Hematopoietic multipotent progenitor cell treated with erythropoietin and hydrocortisone succinate and interleukin-3 and kit ligand, for 17 days (in vitro differentiated cells): ENCODE results near the gene GPC6.

Source experiments
- DNase-seq: peaks from one replicate; pipeline ENCODE4 v3.0.0-alpha.2; 2015; ENCODE audit warnings: low spot score

Gene GPC6

GRCh38 chr13:94210816-94211215 lies 984.2 kb downstream of the GPC6 start:
- DNase-seq: no peak

DNA sequence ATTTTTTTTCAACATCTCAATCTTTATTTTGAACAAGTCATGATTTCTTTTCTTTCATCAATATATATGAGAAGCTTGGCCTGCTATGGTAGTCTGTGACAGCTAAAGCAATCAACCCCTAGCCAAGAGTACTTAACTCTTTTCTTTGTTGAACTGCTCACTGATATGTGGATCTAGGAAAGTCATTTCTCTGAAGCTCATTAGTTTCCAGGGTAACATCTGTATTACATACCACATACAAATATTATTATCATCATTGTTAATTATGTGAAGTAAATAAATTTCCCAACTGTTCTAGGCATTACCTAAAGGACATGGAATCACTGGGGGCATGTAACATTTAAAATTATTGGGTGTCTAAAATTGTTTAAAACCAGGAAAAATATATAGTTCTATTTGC lies 985.6 kb downstream of the GPC6 start:
- DNase-seq: no peak

DNA sequence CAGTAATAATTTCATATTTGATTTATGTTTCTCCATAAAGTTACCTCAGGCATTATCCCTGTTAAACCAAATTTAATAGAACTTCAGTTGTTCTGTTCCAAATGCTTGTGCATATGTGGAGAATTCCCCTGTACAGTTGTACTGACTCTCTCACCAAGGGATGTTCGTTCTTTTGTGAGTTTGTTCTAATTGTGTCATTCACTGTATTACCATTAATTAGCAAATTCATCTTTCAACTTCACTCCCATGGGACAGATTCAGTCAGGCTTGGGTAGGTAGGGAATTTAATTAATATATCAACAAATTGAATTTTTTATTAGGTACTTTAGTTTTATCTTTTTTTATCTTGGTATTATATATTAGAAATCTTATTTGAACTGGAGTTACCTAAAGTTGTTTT lies 987.5 kb downstream of the GPC6 start:
- DNase-seq: no peak

DNA sequence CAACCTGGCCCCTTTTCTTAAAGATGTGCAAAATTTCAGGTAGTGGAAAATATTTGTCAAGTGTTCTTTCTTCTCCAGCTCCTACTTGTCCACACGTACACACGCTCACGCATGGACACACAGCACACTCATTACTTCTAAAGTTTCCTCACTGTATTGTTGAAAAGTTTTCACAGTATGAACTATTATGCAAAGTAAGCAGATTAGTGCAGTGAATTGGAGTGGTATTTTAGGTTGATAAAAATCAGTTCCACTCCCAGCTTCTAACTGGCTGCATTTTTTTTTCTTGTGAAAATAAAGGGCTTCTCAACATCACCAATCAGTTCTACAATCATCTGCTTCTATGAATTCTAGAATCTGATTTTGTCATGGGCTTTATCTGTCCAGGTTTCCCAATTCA lies 988.4 kb downstream of the GPC6 start:
- DNase-seq: no peak

DNA sequence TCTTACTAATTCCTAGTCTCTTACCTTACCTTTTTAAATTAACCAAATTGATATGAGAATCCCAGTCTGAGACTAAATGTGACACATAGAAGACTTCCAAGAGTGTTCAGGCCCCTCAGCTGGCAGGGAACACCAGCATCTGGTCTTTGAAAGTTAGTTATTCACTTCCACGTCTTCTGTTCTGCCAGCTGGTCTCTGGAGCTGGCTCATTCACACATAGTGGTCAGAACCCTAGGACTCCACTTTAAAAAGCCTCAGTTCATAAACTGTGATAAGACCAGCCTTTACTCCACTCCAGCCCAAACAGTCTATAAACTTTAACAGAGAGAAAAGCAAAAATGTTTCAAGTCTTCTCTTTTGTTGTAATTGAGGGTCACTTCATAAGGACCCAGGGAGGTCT lies 989.9 kb downstream of the GPC6 start:
- no peak for DNase-seq

- DNase-seq: no peak
These were observed 990.8 kb downstream of the GPC6 start for GRCh38 chr13:94217370-94217769.

DNA sequence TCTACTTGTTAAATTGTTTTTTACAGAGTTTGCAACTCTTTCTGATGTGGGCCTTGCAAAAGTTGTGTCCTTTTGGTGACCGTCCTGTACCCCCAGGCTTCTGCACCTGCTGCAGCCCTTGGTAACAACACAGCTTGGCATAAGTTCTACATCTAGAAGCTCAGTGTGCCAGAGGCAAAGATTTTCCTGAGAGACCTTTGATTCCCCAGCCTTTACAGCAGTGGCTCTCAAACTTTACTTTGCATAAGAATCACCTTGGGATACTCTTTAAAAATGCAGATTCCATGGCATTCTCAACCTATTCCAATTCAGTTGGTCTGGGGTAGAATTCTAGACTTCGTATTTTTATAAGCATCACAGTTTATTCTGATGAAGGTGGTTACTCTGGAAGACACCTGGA lies 991.9 kb downstream of the GPC6 start:
- DNase-seq: no peak

GRCh38 chr13:94218951-94219350 lies 992.3 kb downstream of the GPC6 start:
- no peak for DNase-seq

DNA sequence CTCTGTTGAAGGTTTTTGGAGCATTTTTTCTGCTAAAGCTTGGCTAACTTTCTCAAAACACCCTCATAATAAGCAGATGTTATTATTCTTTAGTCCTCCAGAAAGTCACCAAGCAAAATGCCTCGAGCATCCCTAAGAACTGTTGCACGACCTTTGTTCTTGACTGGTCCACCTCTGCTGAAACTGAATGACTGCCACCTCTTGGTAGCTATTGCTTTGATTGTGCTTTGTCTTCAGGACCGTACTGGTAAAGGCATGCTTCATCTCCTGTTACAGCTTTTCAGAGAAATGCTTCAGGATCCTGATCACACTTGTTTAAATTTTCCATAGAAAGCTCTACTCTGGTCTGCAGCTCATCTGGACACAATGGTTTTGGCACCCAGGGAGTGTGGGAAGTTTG lies 998.1 kb downstream of the GPC6 start:
- no peak for DNase-seq

GRCh38 chr13:94227255-94227879 lies 1000.8 kb downstream of the GPC6 start:
- no peak for DNase-seq

DNA sequence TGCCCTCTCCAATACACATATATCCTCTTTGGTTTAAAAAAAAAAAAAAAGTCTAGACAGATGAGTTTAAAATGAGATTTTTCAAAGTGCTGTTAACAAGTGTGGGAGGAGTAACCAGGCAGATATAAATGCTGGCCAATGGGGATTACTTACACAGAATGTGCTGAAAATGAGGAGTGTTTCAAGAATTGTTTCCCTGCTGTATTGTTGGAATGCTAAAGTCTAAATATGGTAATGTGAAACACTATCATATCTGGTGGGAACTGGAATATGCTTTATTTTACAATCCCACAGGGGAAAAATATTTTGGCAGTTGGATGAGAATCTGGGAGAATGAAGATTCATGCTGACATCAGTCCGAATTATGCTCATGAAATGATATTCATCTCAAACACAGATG lies 1002.2 kb downstream of the GPC6 start:
- DNase-seq: no peak

GRCh38 chr13:94232161-94232950 lies 1005.7 kb downstream of the GPC6 start:
- no peak for DNase-seq

DNA sequence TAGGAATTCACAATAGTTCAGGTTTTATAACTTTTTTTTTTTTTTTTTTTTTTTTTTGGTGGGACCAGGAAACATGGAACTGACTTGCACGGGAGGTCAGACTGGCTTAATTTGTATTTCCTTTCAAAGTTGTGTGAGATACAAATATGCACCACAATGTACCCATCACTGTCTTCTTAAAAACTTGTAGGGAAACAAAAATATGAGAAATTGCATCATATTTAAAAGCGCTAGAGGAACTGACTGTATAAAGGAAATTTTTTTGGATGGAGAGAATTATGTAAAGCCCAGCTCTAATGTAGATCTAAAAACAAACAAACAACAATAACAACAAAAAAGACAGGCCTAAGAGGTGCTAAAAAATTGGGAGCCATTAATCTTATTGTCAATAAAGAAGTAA lies 1006.3 kb downstream of the GPC6 start:
- DNase-seq: no peak

DNA sequence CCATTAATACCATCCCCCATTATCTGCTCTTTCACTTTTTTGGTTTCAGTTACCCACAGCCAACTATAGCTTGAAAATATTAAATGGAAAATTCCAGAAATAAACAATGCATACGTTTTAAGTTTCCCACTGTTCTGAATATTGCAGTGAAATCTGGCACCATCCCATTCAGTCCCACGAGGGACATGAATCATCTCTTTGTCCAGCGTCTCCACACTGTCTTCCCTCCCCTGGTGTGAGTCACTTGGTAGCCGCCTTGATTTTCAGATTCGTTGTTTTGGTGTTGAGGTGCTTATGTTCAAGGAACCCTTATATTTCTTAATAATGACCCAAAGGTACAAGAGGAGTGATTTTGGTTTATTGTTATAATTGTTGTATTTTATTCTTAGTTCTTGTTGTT lies 1006.8 kb downstream of the GPC6 start:
- no peak for DNase-seq

DNA sequence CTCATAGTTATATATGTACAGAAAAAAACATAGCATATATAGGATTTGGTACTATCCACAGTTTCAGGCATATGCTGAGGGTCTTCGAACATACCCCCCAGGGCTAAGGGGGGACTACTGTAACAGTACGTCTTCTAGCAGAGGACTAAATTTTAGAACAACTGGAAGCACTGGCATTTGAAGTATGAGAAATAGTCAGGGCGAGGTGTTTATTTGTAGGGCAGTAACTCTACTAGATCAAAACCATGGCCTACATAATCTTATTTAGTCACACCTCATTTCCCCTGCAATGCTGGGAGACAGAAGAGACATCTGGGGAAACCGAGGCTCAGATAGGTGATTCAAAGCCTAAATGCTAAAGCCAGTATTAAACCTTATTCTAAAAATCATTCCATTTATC lies 1007.2 kb downstream of the GPC6 start:
- no peak for DNase-seq

DNA sequence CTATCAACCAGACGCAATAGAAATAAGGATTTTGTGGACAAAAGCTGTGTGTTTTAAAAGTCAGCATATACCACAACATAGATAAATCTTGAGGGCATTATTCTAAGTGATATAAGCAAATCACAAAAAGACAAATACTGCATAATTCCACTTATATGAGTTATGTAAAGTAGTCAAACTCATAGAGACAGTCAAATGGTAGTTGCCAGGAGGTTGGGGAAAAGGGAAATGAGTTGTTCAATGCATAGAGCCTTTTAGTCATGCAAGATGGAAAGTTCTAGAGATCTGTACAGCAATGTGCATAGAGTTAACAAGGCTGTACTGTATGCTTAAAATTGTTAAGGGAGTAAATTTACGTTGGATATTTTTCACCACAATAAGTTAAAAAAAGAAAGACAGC lies 1008.1 kb downstream of the GPC6 start:
- DNase-seq: no peak

- DNase-seq: no peak
These were observed 1009.5 kb downstream of the GPC6 start for GRCh38 chr13:94236132-94236531.

DNA sequence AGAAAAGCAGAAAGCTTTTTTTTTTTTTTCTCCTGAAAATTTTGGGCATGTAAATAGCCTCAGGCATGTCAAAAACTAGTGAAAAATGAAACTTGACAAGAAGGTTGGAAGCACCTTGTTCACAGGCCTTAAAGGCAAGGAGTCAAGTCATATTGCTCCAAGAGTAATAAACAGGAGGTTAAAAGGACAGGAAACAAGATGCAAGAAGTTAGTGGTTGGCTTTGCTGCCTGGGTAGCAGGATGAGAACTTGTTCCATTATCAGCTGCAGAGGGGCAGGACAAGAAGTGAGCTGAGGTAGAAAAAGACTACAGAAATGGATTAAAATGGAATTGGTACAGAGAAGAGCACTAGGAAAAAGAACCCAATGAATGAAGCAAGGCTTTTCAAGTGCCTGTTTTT lies 1010.3 kb downstream of the GPC6 start:
- DNase-seq: no peak

DNA sequence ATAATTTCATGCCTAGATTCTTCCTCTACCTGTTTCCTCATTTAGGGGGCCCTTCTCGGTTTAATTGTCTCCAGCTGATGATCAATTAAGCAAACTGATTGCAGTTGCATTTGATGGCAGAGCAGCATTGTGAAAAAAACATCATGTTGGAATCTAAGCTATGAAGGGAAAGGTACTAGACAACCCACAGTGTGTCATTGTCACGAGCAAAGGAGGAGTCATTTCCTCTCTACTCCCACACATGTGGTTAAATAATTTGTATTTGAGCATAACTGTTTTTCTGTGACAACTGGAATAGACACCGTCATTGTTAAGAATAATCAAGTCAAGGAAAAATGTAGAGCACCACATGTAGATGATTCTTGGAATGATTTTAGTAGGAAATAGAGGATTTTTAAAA lies 1012.5 kb downstream of the GPC6 start:
- DNase-seq: no peak

- DNase-seq: no peak
These were observed 1015.9 kb downstream of the GPC6 start for GRCh38 chr13:94242554-94242953.

DNA sequence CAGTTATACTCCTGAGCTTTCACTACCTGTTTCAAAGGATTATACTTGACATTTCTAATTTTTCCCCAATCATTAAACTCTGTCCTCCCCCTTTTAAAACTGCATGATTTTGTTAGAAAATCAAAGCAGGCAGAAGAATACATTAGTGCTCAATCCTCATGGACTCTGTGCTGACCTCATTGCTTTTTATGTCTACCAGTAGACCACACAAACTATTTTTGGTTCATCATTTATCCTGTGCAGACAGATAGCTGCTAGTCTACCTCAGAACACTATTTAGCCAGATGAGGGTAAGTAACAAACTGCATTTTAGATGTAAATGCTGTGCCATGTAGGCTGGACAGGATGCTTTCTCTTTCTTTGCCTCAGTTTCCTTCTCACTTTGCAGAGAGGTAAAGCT lies 1016.9 kb downstream of the GPC6 start:
- DNase-seq: no peak

DNA sequence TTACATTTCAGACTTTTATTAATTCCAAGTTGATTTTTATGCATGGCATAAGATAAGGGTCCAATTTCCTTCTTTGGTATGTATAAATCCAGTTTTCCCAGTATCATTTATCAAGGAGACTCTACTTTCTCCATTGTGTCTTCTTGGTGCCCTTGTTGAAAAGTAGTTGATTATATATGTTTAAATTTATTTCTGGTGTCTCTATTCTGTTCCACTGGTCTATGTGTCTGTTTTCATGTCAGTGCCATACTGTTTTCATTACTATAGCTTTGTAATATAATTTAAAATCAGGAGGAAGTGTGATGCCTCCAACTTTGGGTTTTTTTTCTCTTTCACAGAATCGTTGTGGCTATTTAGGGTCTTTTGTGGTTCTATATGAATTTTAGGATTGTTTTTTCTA lies 1019.9 kb downstream of the GPC6 start:
- no peak for DNase-seq

GRCh38 chr13:94247890-94248289 lies 1021.3 kb downstream of the GPC6 start:
- no peak for DNase-seq
